IPS-18c (cell line): ENCODE data around the gene PDCD4.

Source experiments
- H3K4me3 ChIP-seq: 2 replicates; pipeline ENCODE4 v1.7.0; 2013; ENCODE audit warnings: low read depth, mild to moderate bottlenecking, low read length, moderate library complexity; ENCODE audit not compliant: insufficient read depth
- H3K9me3 ChIP-seq: one replicate; pipeline ENCODE4 v1.6.1; 2013; ENCODE audit warnings: mild to moderate bottlenecking, low read length, moderate library complexity; ENCODE audit not compliant: control insufficient read depth, insufficient read depth

The PDCD4 gene

GRCh38 chr10:110927461-110927860 is 55.7 kb downstream of the PDCD4 start:
- no peak overlapping the region for H3K4me3 ChIP-seq
- no peaks in the 10 kb centered on the region for H3K9me3 ChIP-seq

GRCh38 chr10:110931769-110932381 is 60.1 kb downstream of the PDCD4 start:
- Histone ChIP-seq H3K9me3 (no peaks in the 10 kb centered on the region), H3K4me3 (no peak overlapping the region)

DNA sequence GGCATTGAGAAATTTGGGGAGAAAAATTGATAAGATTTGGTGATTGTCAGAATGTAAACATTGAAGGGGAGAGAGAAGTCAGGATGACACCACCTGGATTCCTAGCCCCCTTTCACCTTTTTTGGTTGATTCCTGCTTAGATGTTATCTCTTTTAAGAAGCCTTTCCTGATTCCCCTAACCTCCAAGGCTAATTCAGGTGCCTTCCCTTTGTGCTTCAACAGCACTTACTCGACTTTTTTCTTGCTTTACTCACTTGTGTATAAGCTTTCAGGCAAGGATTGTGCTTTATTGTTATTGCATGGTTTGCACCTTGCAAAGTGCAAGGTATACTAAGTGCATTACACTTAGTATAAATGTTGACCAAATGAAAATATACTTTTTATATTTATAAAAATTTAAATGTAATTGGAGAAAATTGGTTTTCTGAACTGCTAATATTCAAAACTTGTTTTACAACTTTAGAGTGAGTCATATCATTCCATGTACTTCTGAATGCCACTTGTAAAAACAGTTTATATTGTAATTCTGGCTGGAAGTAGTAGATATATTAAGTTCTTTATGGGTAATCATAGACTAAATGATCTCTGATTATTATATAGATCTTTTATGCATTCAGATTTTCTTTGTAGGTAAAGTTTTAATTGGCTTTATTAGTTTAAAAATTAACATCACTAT is 60.9 kb downstream of the PDCD4 start:
- no peaks in the 10 kb centered on the region for H3K9me3 ChIP-seq
- no peak overlapping the region for H3K4me3 ChIP-seq

DNA sequence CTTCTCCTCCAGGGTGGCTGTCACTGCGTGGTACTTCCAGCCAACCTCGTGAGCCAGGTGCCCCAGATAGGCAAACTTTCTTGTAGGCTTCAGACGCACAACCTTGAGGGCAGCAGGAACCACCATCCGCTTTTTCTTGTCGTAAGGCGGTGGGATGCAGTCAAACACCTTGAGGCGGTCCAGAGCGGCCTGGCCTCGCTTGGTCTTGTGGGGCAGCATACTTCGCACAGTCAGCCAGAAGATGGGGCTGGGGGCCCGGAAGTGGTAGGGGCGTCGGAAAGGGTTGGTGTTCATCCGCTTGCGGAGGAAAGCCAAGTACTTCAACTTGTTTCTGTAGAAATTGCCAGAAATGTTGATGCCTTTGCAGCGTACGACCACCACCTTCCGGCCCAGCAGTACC is 65.0 kb downstream of the PDCD4 start:
- no peak overlapping the region for H3K4me3 ChIP-seq
- no peaks in the 10 kb centered on the region for H3K9me3 ChIP-seq

DNA sequence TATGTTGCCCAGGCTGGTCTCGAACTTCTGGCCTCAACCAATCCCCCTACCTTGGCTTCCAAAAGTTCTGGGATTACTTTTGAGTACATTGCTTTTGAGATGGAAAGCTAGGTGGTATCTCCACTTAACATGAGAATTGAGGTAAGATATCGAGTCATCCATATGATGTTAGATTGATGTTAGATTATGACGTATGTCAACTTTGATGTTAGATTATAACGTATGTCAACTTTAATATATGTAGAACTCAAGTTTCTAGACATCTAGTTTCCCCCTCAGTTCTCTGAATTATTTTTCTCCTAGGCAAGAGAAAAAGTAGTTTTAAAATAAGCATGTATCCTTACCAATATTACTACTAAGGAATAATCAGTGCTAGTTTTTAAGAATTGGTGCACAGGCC is 67.7 kb downstream of the PDCD4 start:
- Histone ChIP-seq H3K4me3 (no peak overlapping the region), H3K9me3 (no peaks in the 10 kb centered on the region)

- no peak overlapping the region for H3K4me3 ChIP-seq
- no peaks in the 10 kb centered on the region for H3K9me3 ChIP-seq
Observed at GRCh38 chr10:110944792-110945396, 73.2 kb downstream of the PDCD4 start.

DNA sequence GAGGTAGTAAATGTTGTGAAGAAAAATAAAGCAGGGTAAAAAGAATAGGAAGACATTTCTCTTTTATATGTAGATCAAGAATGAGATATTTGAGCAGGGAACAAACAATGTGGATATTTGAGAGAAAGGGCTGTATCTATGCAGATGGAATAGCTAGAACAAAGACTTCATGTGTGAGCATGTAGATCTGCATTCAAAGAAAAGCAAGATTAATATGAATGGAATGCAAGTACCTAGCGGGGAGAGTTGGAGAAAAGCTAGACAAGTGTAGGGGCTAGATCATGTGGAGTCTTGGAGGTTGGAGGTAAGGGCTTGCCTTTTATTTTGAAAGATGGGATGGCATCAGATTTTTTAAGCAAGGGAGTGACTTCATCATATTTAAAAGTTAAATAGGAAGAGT is 74.8 kb downstream of the PDCD4 start:
- H3K4me3 ChIP-seq: no peak overlapping the region
- H3K9me3 ChIP-seq: no peaks in the 10 kb centered on the region

DNA sequence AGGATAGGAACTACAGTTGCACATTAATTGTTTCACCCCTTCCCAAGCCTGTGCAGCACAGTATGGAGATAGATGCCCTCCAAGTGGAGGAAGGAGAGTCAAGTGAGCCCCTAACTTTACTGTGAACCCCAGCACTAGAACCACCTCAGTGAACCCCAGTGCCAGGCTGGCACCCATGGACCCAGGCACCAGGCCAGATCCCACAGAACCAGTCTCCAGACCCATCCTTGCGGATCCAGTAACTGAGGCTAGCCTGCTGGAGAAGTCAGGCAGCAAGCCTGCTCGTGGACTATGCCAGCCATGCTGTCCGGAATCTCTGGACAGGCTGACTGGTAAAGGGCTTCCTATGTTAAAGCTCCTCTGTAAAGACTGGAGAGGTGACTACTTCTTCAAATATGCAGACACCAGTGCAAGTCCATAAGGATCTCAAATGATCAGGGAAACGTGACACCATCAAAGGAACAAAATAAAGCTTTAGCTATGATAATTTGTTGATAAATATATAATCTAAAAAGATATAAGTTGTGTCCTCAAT is 75.4 kb downstream of the PDCD4 start:
- no peaks in the 10 kb centered on the region for H3K9me3 ChIP-seq

More for the DNA sequence above, 75.4 kb downstream of the PDCD4 start:
- H3K4me3 ChIP-seq: no peak overlapping the region
